ENCODE data around the gene CYP2C18. TPM values are rescaled to one million over a fixed set of nuclear protein-coding genes. Genes with fewer than 3 reads are reported as not detected.
"Not testable (repeated sequence)": the region's sequence is repeated elsewhere in the genome, so short reads cannot be mapped to it uniquely, and the experiment has no call there.

CYP2C18 gene
- total RNA-seq, 1 experiment from 2014 or later: not detected

GRCh38 chr10:94747137-94747536, 63.6 kb downstream of the CYP2C18 start:
- no peak for DNase-seq (ENCODE audit: low spot score)

GRCh38 chr10:94747838-94748237, 64.3 kb downstream of the CYP2C18 start:
- no peak for DNase-seq (ENCODE audit: low spot score)

GRCh38 chr10:94757916-94758315, 74.4 kb downstream of the CYP2C18 start:
- DNase-seq (ENCODE audit: low spot score): no peak

GRCh38 chr10:94760586-94761178, 77.2 kb downstream of the CYP2C18 start:
- DNase-seq (ENCODE audit: low spot score): no peak

GRCh38 chr10:94762393-94762792, 78.9 kb downstream of the CYP2C18 start, which contains the start of gene CYP2C19:
CYP2C19 (plus strand) TSS chr10:94762681; CDS start chr10:94762706, 25 bp downstream.
- DNase-seq (ENCODE audit: low spot score): no peak

- DNase-seq (ENCODE audit: low spot score): not testable (repeated sequence)
These were observed 91.9 kb downstream of the CYP2C18 start for GRCh38 chr10:94775425-94775824.

GRCh38 chr10:94777886-94778458, 94.4 kb downstream of the CYP2C18 start:
- DNase-seq (ENCODE audit: low spot score): no peak

GRCh38 chr10:94780844-94781243, 97.3 kb downstream of the CYP2C18 start:
- no peak for DNase-seq (ENCODE audit: low spot score)

- no peak for DNase-seq (ENCODE audit: low spot score)
These were observed 100.7 kb downstream of the CYP2C18 start for GRCh38 chr10:94784256-94784655.

GRCh38 chr10:94785211-94785610, 101.7 kb downstream of the CYP2C18 start:
- no peak for DNase-seq (ENCODE audit: low spot score)

Other genes with a start within 250 kb of the CYP2C18 start
- gene HELLS, start 137.9 kb upstream of the CYP2C18 start, total RNA-seq (2014; rRNA removed; shearing (Covaris generic)): 109 and 242 TPM in 2 replicates
- gene CYP2C19, start 79.0 kb downstream of the CYP2C18 start, total RNA-seq (2014; rRNA removed; shearing (Covaris generic)): not detected in 2 replicates